ENCODE data around the gene ATP8A2.

The ATP8A2 gene

DNA sequence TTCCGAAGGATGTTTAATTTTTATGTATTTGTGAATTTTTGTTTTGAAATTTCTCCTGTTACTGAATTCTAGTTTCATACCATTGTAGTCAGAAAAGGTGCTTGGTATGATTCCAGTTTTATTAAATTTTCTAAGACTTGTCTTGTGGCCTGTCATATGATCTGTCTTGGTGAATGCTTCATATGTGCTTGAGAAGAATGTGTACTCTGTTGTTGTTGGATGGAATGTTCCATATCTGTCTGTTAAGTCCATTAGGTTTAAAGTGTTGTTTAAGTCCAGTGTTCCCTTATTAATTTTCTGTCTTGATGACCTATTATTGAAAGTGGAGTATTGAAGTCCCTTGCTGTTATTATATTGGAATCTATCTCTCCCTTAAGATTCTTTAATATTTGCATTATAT lies 273.9 kb downstream of the ATP8A2 start:
- no peak for ATAC-seq

DNA sequence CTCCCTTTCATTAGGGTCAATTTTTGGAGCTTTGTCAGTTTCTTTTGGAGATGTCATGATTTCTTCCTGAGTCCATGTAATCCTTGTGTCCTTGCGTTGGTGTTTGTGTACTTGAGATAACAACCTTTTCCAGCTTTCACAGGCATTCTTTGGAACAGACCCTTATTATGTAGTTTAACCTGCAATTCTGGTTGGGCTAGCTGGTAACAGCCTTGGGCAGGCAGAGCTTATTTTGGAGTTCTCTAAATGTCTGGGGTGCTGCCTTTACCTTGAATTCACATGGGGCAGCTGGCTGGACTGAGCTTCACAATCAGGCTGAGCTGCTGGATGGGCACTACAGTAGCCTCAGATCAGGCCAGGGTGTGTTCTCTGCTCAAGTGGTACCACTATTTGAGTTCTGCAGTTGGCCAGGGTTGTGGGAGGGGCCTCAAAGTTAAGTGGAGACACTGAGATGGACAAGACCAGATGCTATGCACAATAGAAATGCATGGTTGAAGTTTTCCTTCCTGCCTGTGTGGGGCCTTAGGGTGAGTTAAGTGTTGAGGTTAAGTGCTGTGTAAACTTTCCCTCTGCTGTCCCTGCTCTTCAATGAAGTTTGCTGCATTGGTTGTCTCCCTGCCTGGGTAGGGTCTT lies 277.3 kb downstream of the ATP8A2 start:
- ATAC-seq: no peak

DNA sequence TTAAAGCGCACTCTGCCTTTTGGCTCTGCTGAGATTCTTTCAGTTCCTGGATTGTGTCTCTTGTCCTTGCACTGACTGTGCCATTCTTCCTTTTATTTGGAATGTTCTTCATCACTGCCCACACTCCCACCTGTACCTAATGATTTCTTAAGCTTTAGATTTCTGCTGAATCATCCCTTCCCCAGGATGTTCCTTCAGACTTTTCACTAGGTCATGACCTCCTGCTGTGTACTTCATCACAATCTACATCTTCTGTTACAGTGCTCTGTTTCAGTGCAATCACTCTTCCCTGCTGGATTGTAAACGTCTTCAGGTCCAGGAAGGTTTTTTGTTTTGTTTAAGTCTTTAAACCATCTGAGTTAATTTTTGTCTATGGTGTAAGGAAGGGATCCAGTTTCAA lies 281.0 kb downstream of the ATP8A2 start:
- ATAC-seq: no peak

DNA sequence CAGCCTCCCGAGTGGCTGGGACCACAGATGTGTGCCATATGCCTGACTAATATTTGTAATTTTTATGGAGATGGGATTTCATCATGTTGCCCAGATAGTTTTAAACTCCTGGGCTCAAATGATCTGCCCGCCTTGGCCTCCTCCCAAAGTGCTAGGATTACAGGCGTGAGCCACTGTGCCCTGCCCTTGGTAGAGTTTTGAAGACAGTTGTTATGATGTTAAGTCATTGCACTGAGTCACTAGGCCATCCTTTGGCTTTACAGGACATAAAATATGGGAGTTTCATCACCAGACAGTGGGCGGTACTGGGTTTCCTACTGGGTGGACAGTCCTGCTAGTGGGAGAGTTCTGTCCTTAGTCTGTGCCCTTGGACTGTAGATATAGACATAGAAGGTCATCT lies 282.5 kb downstream of the ATP8A2 start:
- no peak for ATAC-seq

DNA sequence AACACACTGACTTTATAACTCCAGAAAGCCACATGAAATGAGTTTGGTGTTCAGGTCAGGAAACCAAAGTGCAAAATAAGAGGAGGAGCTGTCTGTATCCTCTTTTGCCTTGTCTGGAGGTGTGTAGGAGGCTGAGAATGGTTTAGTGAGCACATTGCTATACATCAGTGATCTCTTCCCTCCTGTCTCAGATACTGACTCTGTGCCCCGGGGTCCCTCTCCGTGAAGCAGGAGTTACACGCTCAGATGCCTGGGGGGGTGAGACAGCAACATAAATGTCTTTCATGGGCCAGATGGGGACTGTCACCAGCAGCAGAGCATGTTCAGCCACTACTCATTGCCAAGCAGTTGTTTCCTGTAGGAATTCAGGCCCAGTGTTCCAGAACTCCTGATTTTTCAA lies 285.4 kb downstream of the ATP8A2 start:
- ATAC-seq: no peak

DNA sequence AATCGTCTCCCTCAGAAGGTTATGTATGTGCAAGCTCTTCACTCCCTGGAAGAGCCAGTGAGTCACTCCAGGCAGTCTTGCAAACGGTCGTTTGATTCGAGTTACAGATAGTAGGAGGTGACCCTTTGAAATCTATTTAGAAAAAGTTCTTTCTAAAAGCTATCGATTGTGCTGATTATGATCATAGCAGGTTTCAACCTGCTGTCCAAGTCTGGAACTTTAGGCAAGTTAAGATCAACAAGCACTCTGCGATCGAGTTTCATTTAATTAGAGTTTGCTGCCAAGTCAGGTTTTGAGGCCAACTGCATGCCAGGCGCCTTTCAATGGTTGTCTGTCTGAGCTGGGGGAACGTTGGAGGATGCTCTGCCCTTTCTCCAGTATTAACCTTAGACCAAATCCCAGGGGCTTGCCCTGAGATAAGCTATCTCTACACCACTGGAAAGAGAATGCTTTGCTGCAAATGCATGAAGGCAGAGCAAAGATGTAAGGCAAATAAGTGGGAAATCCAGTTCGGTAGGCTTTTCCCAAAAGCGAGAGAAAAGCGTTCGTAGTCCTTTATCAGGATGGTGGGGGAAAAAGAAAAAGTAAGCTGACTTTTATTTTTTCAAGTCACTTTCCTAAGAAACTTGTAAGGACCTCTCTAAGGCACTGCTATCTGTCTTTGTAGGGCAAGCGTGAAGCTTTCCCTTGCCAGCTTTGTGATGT lies 287.5 kb downstream of the ATP8A2 start:
- ATAC-seq: no peak

DNA sequence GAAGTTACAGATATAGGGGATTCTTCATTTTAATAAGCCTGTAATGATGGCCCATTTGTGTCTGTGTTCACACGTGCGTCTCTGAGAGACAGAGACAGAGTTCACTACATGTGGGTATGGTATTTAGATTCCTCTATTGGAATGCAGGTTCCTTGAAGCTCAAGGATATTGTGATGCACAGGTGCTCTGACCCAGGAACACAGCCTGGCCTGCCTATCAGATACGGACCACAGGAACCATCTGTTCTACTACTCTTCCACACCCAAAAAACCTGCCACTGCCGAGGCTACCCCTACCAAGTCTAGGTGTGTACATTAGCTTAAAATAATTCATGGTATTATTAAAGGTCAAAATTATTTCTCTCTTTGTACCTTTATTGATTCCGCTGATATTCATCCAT lies 289.2 kb downstream of the ATP8A2 start:
- ATAC-seq: no peak

DNA sequence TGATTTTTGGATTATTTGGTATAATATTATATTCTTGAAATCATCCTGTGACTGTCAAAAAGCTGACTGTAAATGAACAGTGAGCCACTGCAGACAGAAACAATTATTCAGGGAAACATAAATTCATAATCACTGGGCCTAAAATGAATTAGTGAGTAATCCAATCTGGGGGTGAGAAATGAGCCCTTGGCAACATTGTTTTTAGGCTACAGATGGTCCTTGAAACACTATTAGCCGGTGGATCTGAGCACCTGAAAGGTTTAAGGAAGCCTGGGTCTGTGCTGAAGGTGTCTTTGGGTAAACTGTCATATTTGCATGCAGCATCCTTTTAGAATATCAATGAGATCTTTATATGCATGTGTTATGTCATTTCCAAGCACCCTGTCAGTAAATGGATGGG lies 290.7 kb downstream of the ATP8A2 start:
- ATAC-seq: no peak

DNA sequence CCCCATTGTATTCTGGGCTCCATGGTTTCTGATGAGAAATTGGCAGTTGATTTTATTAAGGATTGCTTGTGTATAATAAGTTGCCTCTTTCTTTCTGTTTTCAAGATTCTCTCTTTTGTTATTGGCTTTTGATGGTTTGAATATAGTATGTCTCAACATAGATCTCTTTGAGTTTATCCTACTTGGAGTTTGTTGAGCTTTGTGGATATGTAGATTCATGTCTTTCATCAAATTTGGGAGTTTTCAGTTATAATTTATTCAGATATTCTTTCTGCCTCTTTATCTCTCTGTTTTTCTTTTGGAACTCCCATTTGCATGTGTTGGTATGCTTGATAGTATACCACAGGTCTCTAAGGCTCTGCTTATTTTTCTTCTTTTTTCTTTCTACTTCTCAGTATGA lies 296.6 kb downstream of the ATP8A2 start:
- ATAC-seq: no peak

DNA sequence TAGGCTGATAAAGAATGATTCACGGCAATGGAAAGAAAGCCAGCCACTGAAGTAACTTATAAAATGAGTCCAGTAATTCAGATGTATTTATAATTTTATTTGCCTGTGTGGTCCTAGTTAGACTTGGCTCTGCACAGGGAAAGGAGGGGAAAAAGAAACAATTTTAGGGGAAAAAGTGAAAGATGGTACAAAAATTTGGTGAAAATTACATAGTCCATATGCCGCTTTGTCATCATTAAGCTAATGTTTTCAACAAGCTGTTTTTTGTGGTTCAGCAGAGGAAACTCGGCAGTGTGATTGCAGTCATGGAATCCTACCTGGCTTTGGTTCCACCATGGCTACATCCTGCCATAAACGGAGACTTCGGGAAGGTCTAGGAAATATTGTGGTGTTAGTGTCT lies 301.9 kb downstream of the ATP8A2 start:
- no peak for ATAC-seq

DNA sequence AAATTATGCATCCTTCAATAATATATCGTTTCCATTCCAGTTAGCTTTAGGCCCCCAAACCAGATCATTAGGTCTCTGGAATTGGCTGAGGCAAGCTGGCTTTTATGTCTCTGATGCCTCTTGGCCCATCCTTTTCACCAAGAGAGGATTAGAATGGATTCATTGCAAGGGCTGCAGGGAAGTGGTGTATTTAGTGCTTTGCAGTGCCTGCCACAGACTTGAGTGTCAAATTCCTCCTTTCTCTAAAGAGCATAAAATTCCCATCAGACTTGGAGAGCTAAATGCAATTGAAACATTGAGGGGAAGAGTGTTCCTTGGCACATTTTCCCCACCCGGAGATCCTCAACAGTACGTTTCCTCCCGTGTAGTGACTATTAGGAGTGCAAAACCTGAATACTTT lies 302.6 kb downstream of the ATP8A2 start:
- ATAC-seq: no peak

DNA sequence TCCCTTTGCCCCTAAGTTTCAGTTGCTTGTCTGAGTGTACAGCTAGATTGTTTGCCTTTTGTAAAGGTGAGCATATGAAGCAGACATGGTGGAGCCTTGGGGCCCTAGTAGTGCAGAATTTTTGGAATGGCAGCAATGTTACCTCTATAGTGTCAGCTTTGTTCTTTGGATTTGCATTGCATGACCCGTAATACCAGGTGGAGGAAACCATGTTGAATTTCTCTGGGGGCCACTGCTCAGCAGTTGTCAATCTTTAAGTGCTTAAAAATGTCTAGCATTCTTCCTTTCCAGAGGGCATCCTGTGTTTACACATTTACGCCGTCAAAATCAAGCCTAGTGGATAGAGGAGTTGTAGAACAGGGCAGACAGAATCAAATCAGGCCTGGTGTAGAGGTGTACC lies 303.3 kb downstream of the ATP8A2 start:
- ATAC-seq: no peak

DNA sequence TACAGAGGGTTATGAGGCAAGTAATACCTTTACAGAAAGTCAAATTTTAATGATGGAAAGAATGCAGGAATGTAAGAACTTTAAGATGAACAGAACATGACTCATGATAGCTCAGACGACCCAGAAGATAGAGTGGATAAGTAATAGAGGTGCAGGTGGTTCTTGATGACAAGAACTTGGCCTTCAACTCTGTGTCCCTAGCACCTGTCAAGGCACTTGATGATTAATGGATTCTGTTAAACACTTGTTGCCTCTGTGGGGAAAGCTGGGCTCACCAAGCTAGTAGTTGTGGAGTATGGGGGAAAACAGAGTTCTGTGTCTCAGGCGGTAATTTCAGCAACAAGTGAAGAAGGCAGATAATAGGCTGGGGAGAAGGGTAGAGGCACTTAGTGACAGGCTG lies 306.2 kb downstream of the ATP8A2 start:
- no peak for ATAC-seq

DNA sequence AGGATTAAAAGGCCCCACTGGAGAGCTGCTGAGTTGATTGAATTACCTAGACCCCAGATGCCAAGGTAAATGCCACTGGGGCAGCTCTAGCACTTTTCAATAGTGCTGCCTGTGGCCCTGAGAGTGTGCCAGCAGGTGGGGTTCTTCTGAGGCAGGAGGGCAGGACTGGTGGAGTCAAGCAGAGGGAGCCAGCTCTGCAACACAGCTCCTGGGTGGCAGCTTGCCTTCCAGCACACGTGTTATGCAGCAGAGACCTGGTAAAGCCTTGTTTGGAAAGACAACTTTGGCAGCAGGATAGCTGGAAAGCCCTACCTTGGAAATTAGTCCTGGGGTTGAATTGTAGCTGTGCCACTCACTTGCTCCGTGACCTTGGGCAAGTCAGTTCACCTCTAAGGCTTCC lies 306.6 kb downstream of the ATP8A2 start:
- ATAC-seq: no peak

DNA sequence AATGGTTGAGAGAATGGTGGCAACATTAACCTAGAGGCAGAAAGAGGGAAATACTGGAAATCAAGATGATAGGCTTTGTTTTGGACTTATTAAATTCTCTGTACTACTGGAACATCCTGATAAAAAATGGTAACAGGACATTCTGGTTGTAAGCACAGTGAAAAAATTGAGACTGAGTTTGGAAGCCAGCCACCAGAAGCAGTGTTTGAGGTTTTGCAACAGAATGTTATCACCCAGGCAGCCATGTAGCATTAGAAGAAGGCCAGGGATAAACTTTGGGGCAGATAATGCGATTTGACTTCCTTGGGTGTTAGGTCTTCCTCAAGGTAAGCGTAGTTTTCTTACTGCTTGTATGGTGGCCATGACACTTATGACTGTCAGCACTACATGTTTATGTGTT lies 307.4 kb downstream of the ATP8A2 start:
- ATAC-seq: no peak

DNA sequence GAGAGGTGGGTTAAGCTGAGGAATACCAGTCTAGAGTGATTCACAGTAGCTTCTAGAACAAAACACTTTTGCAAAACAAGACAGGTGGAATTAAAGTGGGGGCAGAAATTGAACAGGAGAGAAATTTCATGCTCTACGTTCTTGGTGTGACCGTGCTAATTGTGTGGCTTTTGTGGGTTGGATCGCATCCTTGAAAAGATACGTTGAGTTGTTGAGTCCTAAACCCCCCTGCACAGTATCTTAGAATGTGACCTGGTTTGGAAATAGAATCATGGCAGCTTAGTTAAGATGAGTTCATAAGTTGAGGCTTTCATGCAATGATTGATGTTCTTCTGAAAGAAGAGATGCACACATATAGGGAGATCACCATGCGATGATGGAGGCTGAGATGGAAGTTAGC lies 308.2 kb downstream of the ATP8A2 start:
- ATAC-seq: no peak

DNA sequence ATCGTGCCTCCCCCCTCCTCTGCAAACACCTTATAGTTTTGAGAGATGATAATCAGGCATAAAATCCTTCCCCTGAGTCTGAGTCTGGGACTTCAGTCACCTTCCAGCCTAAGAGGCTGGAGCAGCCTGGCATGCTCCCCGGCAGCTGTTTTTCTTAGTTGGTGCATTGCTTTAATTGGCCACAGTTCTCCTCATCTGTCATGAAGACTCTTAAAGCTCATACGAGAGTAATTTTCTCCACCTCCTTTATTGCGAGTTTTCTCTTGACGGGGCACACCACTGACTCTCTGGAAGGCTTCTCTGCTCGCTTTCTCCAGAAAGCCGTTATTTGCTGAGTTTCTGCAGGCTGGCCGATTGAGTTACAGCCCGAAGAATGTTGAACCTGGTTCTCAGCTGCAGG lies 310.5 kb downstream of the ATP8A2 start:
- no peak for ATAC-seq

DNA sequence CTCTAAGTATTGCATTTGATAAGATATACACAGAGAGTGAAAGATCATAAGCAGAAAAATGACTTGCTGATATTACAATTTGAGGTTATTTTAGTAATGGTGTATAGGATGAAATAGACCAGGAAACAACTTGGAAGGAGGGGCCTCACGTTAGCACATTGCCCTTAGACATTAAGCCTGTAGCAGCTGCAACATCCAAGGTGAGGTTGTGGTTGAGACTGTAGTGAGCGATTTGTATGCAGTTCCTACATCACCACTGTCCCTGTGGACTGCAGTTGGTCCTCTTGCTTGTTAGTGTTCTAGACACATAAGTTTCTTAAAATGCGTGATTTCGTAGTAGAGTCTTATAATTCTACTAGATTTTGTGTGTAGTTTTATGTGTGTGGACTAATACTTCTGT lies 311.3 kb downstream of the ATP8A2 start:
- no peak for ATAC-seq

DNA sequence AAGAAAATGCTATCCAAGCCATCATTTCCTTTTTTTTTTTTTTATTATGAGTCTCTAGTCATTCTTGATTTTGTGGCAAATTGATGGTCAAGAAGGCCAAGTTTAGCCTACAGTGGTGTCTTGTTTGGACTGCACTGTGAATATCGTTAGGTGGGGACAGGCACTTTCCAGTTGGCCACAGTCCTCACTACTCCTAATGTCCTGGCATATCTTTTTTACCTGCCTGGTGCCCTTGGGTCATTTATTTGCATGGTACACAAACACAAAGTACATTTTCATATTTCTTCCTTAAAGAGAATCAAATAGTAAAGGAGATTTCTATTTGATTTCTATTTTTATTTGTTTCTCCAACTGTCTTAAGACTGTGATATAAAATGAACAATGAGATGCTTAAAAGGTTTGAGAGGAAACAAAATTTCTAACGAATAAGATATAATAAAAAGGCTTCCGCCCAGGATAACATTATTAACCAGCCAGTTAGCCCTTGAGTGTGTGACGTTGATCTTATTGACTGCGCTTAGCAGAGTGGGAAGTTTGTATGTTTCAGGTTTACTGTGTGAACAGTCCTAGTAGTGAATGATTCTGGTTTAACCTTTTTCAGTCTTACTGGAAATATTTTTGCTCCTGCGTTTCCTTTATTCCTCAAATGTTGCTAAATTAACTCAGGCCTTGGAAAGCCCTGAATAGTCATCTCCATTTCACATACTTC lies 312.0 kb downstream of the ATP8A2 start:
- ATAC-seq: no peak

DNA sequence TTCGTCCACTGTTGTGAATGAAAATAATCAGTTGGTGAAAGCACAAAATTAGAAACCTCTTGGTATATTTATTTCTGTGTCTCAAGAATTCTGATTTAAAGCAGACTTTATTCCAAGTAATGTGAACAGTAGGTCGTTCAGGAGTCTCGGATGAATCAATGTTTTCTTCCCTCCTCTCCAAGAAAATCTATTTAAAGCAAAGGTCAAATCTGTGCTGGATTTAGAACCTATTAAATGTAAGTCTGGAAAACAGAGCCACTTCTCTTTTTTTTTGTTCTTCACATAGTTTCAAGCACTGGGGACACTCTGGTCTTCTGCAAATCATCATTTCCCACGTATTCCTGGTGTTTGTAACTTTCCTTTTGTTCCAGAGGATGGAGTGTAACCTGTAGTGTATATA lies 312.7 kb downstream of the ATP8A2 start:
- no peak for ATAC-seq

DNA sequence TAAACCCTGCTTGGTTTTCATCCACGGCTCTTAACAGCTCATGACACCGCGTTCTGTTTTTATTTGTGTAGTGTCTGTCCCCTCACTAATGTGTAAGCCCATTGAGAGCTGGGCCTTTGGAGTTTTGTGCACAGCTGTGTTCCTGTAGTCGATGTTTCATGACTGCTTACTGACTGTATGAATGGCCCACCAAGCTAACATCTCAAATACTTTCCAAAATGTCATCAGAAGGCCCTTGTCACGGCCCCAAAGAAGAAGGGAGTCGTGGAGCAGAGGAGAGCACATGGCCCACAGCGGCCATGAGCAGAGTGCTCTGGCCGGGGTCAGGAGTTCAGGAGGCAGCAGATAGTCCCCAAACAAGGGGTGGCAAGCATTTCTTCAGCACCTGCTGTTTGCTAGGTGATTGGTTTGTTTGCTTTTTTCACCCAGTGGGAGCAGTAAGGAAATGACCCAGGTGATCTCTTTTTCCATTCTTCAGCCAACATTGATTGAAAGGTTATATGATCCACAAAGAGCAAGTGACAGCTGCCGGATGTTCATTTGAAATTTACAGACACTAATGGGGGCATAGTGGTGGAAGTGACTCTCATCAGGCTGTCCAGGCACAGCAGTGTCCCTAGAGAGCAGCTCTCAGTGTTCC lies 315.2 kb downstream of the ATP8A2 start:
- no peak for ATAC-seq

DNA sequence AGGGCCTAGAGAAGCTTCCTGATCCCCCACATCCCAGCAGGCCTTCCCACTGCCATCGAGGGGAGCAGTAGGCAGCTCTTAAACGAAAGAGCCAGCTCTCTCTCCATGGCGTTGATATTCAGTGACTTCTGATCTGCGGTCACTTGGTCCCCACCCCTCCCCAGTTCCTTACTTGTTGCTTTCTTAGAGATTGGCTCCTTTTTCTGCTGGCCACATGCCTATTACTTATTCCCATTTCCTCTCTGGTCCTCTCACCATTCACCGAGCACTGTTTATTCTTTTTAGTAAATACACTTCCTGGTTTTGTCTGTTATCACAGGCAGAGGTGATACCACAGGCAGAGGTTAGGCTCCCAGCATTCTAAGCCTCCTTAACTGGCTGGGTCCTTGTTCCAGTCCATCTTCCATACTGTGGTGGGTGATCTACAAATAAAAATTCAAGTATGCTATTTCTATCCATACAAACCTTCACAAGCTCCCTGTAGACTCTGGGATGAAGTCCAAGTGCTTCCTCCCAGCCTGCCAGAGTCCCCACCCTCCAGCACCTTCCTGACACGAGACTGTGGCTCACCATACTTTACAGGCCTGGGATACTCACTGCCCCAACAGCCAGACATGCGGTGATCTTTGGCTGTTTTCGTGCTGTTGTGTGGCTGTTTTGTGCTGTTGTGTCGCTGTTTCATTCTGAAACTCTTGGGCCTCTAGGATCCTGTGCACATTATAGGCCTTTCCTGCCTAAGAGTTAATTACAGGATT lies 315.9 kb downstream of the ATP8A2 start:
- ATAC-seq: no peak

DNA sequence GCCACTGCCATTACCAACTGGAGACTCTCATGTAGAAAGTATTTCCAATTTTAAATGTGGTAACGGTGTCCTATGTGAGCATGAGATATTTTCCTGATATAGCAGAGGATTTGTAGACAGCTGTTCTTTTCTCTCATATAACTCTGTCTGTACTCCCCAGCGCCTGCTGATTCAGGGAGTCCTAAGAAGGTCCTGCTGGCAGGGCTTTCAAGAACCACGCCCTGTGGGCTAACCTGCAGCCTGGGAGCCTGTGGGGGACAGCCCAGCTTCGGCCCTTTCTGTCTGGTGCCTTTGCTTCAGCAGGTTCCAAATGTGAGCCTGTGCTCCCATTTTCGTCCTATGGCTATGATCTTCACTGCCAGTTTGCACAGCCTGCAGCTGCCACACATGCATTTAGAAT lies 316.8 kb downstream of the ATP8A2 start:
- no peak for ATAC-seq
